Transverse colon (tissue), 4 donors: ENCODE results near the gene C22orf31.

Source experiments
- CTCF ChIP-seq, 5 experiments: fragments of 200-600 bp in 3 of 5; fragments of 450-650 bp in 2 of 5; sonication (generic) in 3 of 5; IDR thresholded peaks; 1 replicate in 2 of 5; 2 replicates in 3 of 5; pipeline ENCODE4 v1.5.1; 2016 to 2017; ENCODE audit warnings: antibody characterized with exemption in 5 of 5, inconsistent platforms in 3 of 5, mild to moderate bottlenecking in 2 of 5, moderate library complexity in 1 of 5
- EP300 ChIP-seq: sonication (generic); formaldehyde crosslinking; IDR thresholded peaks from one replicate; pipeline ENCODE4 v1.6.1; 2017; ENCODE audit warnings: antibody characterized with exemption, low read depth
- POLR2A ChIP-seq: fragments of 450-650 bp; IDR thresholded peaks from one replicate; pipeline ENCODE4 v1.6.1; 2016; ENCODE audit warnings: antibody characterized with exemption, mild to moderate bottlenecking, moderate library complexity
- POLR2AphosphoS5 ChIP-seq, 3 donors: sonication (generic); formaldehyde crosslinking; IDR thresholded peaks; one replicate each; pipeline ENCODE4 v1.6.1; 2016; ENCODE audit warnings: antibody characterized with exemption in 3 of 3

- no peak for TF ChIP-seq POLR2A
- TF ChIP-seq CTCF (IDR thresholded peaks at IDR 0.05) = no peak
- no peak for TF ChIP-seq EP300
- TF ChIP-seq POLR2AphosphoS5 (IDR thresholded peaks at IDR 0.05) = no peak
Measured at GRCh38 chr22:29098296-29098695, 36.7 kb upstream of the C22orf31 start.
